Left forelimb (tissue), 1 donor: Measurements from ENCODE around the gene BACH2.
"Not testable (repeated sequence)": the region's sequence is repeated elsewhere in the genome, so short reads cannot be mapped to it uniquely, and the experiment has no call there.

ENCODE experiments used
- DNase-seq: peaks from one replicate; pipeline ENCODE4 v3.0.0-alpha.2; 2018; ENCODE audit warnings: low spot score

The BACH2 gene

GRCh38 chr6:90121982-90122381, 174.7 kb downstream of the BACH2 start:
- no peak for DNase-seq

GRCh38 chr6:90120327-90120726, 176.3 kb downstream of the BACH2 start:
- no peak for DNase-seq

DNA sequence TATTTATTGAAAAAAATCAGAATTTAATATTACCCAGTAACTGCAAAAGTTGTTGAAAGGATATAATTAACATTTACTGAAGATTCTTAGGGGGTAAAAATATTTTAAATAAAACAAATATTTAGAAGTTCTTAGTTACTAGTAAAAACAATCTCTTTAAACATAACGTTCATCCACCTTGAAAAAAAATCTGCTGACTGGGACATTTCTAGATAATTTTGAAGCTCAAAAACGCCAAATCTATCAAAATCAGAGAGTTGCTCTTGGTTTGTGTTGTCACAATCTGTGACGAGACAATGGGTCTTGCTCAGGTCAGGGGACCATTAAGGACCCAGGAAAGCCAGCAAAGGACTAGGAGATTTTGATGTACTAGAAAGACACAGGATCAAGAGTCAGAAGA, 177.0 kb downstream of the BACH2 start:
- no peak for DNase-seq

- no peak for DNase-seq
Measured at GRCh38 chr6:90118581-90118980, 178.1 kb downstream of the BACH2 start.

GRCh38 chr6:90118069-90118468, 178.6 kb downstream of the BACH2 start:
- no peak for DNase-seq

- DNase-seq = not testable (repeated sequence)
Measured at GRCh38 chr6:90116126-90116525, 180.5 kb downstream of the BACH2 start.

GRCh38 chr6:90113389-90113788, 183.3 kb downstream of the BACH2 start:
- DNase-seq = no peak

GRCh38 chr6:90111387-90111786, 185.3 kb downstream of the BACH2 start:
- DNase-seq = no peak

DNA sequence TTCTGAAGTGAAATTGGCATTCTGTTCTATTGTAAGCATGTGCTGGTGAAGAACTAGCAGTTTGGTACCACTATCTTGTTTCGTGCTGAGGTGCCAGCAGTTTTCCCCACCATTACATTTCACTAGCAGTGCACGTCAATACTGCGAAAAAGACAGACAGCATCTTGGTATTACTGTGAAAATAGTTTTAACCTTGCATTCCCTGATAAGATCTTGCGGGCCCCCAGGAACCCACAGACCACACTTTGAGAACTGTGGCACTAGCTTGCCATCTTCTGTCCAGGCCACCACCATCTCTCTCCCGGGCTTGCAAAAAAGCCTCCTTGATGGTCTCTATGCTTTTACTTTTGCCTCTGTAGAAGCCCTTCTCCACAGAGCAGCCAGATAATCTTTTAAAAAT, 185.7 kb downstream of the BACH2 start:
- DNase-seq = no peak

GRCh38 chr6:90109141-90109540, 187.5 kb downstream of the BACH2 start:
- DNase-seq = no peak

- no peak for DNase-seq
Measured at GRCh38 chr6:90107771-90108282, 188.8 kb downstream of the BACH2 start.

DNA sequence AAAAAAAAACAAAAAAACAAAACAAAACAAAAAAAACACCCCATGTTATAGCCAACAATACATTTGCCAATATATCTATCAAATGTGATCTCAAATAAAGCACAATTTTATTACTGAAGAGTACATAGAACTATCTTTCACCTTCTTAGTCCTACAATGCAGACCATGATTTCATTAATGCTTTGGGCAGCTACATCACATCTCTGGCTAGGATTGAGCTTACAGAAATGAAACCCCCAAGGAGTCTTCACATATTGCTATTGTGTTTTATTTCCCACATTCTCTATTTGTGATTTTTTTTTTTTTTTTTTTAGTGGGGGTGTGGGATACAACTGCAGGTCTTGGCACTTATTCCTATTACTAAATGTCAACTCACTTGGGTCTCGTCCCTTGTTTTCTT, 189.3 kb downstream of the BACH2 start:
- DNase-seq = no peak

DNA sequence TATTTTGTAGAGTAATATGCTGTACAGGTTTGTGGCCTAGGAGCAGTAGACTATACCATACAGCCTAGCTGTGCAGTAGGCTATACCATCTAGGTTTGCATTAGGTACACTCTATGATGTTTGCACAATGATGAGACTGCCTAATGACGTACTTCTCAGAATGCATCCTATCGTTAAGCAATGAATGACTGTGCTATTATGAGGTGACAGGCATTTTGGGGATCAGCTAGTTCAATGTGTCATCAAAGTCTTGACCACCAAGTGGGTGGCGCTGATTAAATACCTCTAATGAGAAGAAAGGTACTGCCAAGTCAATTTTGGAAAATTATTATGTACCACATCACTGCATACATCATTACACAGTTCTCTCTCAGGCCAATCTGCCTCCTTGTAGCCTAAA, 190.2 kb downstream of the BACH2 start:
- no peak for DNase-seq

DNA sequence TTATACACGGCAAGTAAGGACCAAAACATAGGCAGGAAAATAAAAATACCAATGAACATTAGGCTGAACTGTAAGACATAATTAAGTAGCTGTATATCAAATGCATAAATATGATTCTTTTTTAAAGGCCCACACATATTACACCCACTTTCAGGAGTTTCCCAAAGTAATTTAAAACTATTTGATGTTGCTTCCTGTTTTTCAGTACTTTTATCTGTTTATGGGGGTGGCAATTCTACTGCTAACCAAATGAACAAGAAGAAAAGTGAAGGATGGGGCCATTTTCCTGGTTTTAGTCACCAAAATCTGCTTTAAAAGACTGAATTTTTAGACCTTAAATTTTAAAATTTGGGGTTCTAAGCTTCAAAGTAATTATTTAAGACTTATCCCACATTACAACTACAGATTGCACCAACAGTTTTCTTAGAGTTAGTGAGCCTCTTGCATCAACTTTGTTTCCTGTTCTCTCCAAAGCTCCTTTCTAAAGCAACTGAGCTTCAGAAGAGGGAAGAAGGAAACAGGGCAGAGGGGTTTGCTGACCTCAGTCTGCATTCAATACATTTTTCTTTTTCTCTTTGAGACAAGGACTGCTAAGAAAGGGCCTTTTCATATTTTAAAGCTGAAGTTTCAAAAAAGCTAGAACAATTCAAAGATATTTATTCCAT, 191.0 kb downstream of the BACH2 start:
- DNase-seq = no peak

DNA sequence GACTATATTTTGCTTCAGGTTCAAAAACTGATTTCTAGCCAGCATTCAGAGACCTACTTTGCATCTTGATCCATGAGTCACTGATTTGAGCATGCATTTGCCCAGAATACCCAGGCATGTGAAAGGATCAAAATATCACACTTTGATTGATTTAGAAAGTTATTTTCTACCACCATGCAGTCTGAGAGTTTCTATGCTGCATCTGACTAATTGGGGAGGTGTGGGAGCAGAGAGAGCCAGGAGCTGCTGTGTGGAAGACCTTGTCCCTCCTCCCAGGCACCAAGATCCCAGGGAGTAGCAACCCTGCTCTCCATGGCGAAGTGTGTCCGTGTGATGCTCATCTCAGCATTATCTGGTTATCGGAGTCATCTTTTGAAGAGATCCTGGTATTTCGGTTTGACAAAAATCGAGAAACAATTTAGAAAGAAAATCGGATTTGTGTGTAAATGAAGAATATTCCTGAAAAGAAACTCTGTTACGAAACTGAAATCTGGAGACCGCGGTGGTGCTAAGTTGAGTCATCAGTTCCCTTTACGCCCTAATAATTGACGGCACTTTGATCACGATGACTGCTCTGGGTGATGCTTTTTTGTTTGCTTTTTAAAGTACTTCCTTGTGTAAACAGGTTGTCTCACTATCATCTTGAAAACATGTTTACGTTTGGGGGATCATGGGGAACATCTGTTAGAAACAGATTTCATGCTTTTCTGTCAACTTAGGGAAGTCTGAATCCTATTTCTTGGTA, 193.4 kb downstream of the BACH2 start:
- DNase-seq = no peak

DNA sequence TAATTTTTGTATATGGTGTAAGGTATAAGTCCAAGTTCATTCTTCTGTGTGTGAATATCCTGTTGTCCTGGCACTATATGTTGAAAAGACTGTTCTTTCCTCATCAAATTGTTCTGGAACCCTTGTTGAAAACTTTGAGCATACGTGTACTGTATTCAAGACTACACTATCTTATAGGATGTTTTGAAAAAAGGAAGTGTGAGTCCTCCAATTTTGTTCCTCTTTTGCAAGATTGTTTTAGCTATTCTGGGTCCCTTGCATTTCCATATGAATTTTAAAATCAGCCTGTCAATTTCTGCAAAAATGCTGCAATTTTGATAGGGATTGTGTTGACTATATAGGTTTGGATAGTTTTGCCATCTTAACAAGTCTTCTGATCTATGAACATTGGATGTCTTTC, 195.2 kb downstream of the BACH2 start:
- DNase-seq = no peak

DNA sequence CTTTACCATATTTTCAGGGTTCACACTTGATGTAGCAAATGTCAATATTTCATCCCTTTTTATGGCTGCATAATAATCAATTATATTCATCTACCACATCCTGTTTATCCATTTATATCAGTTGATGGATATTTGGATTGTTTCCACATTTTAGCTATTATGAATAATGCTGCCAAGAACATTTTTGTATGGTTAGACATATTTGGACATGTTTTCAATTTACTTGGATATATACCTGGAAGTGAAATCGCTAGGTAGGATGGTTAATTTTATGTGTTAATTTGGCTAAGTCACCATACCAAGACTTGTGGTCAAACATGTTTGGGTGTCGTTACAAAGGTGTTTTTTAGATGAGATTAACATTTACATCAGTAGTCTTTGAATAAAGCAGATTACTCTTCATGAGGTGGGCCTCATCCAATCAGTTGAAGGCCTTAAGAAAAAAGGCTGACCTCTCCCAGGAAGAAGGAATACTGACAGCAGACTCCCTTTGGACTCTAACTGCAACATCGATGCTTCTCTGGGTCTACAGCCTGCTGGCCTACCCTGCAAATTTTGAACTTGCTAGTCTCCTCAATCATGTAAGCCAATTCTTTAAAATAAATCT, 196.5 kb downstream of the BACH2 start:
- DNase-seq = no peak

- no peak for DNase-seq
Measured at GRCh38 chr6:90098627-90099026, 198.0 kb downstream of the BACH2 start.

DNA sequence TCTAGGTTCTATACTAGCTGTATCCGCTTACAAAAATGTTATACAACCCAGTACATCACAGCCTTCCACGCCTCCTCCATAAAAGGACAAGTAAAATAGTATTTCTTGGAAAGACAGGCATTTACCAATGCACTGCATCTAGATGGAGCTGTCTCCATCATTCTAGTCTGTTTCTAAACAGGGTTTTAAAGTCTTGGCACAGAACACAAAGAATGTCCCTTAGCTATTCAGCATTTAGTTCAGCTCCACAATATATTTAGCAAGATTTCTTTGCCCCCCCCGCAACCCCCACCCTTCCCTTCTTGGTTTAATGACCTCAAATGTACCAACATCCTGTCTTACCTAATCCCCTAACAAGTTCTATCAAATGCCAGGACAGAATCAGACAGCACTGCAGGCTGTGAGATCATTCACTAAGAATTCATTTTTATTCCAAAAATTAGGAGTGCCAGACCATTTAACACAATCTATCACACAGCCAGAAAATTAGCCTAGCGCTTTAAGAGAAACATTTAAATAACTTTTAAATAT, 198.6 kb downstream of the BACH2 start:
- peak; percentile 70 for DNase-seq

GRCh38 chr6:90097356-90097755, 199.3 kb downstream of the BACH2 start:
- no peak for DNase-seq

DNA sequence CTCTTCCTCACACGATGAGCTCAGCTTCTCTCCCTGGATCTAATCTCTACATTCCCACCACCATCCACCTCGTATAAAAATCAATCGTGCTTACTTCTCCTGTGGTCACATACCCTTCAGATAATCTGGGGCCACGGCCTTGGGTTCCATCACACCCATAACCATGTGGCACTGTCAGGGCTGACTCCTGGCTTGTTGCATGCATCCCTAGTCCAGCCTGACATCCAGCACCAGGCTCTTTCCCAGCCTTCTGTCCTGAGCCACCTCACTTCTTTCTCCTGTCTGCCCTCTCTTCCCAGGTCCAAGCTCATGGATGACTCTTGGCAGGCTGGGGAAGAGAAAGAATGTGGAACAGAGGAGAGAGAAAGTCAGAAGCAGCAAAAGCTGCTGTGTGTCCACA, 199.8 kb downstream of the BACH2 start:
- no peak for DNase-seq

DNA sequence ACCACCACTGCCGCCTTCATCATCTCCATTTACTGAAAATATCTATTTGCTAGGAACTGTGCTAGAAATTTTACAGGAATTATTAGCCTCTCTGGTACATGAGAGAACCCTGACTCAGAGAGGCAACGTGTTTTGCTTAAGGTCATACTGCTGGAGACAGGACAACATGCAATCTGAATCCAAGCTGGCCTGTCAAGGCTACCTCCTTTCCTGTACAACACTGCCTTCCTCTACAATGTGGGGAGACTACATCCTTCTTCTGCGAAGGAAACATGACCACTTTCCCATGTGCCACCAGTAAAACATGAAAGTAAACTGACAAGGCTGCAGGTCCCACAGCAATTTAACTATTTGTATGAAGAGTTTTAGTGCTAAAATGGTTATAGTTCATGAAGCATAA, 200.9 kb downstream of the BACH2 start:
- DNase-seq = no peak

DNA sequence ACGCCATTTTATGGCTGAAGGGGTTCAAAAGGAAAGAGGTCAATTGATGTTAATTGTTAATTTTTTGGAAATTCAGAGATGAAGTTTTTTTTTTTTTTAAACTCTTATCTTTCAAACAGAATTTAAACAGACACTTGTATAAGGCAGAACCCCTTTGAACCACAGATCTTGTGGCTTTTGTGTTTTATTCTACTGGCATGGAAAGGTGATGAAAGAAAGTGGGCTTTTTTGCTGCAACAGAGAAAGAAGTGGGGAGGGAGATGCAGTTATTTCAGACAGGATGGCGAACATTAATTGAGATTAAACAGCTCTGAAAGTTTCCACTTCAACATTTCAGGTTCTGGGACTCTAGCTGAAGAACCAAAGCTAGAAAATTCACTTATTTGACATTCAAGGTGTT, 201.5 kb downstream of the BACH2 start:
- DNase-seq = no peak
